ENCODE results near the gene NR1D1.

The NR1D1 gene

GRCh38 chr17:40089077-40089895 is 11.1 kb downstream of the NR1D1 start:
- H3K27me3 ChIP-seq (replicated peaks; ENCODE audit: insufficient read depth, low read length), result no peaks in the 10 kb centered on the region
- H3K4me1 ChIP-seq (ENCODE audit: low read length), result no peaks in the 10 kb centered on the region
- no peak overlapping the region for H3K4me3 ChIP-seq (ENCODE audit: low read length)
- no peak overlapping the region for H3K27ac ChIP-seq (ENCODE audit: low read length)
- no peak overlapping the region for H3K4me2 ChIP-seq (ENCODE audit: low read depth, low read length)
- H3K9me2 ChIP-seq (replicated peaks; ENCODE audit: insufficient read depth, low read length), result no peaks in the 10 kb centered on the region
- H3K9ac ChIP-seq (ENCODE audit: low read length), result no peak overlapping the region
- H3K9me3 ChIP-seq (replicated peaks; ENCODE audit: insufficient read depth, low read length), result no peaks in the 10 kb centered on the region
- H4K20me1 ChIP-seq (ENCODE audit: insufficient read depth, low read length), result no peaks in the 10 kb centered on the region
- H3F3A ChIP-seq (ENCODE audit: insufficient read depth, low read length), result no peaks in the 10 kb centered on the region
- H3K36me3 ChIP-seq (replicated peaks; ENCODE audit: insufficient read depth, low read length), result no peaks in the 10 kb centered on the region
- H2AFZ ChIP-seq (ENCODE audit: low read length), result no peak overlapping the region
- DNase-seq, result no peak
- TF ChIP-seq CTCF (IDR thresholded peaks at IDR 0.05; ENCODE audit: low read length), result no peak
- no peak for TF ChIP-seq EZH2phosphoT487 (IDR thresholded peaks at IDR 0.05; ENCODE audit: low read length)
- TF ChIP-seq EZH2 (optimal IDR thresholded peaks at IDR 0.05; ENCODE audit: low read depth, low read length), result no peak
- H3K79me2 ChIP-seq (ENCODE audit: low read length), result no peaks in the 10 kb centered on the region

DNA sequence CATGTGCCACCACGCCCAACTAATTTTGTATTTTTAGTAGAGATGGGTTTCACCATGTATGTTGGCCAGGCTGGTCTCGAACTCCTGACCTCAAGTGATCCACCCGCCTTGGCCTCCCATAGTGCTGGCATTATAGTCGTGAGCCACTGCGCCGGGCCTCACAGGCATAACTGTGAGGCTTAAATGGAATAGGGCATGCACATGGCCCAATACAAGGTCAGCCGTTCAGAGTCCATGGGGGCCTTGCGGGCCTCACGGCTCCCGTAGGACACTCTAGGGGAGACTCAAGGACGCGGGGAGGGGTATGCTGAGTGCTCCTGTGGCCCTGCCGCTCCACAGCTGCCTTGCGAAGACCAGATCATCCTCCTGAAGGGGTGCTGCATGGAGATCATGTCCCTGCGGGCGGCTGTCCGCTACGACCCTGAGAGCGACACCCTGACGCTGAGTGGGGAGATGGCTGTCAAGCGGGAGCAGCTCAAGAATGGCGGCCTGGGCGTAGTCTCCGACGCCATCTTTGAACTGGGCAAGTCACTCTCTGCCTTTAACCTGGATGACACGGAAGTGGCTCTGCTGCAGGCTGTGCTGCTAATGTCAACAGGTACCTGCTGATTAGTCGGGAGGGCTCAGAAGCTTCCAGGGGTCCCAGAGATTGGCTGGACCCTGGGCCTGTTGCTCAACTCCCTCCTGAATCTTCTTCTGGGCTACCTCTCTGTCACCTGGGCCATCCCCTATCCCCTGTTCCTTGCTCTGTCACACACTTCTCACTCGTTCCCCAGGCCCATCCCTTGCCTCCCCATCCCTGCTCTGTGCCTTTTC is 12.3 kb downstream of the NR1D1 start:
- Histone ChIP-seq H3F3A (ENCODE audit: insufficient read depth, low read length) (no peaks in the 10 kb centered on the region), H3K9me2 (replicated peaks; ENCODE audit: insufficient read depth, low read length) (no peaks in the 10 kb centered on the region), H3K4me2 (ENCODE audit: low read depth, low read length) (no peak overlapping the region), H3K36me3 (replicated peaks; ENCODE audit: insufficient read depth, low read length) (no peaks in the 10 kb centered on the region), H3K4me1 (ENCODE audit: low read length) (no peaks in the 10 kb centered on the region), H2AFZ (ENCODE audit: low read length) (no peak overlapping the region), H3K27me3 (replicated peaks; ENCODE audit: insufficient read depth, low read length) (no peaks in the 10 kb centered on the region), H3K4me3 (ENCODE audit: low read length) (no peak overlapping the region), H3K27ac (ENCODE audit: low read length) (no peak overlapping the region), H3K79me2 (ENCODE audit: low read length) (no peaks in the 10 kb centered on the region), H3K9ac (ENCODE audit: low read length) (no peak overlapping the region), H4K20me1 (ENCODE audit: insufficient read depth, low read length) (no peaks in the 10 kb centered on the region), H3K9me3 (replicated peaks; ENCODE audit: insufficient read depth, low read length) (no peaks in the 10 kb centered on the region)
- TF ChIP-seq CTCF (IDR thresholded peaks at IDR 0.05; ENCODE audit: low read length) (no peak), EZH2 (optimal IDR thresholded peaks at IDR 0.05; ENCODE audit: low read depth, low read length) (no peak), EZH2phosphoT487 (IDR thresholded peaks at IDR 0.05; ENCODE audit: low read length) (no peak)
- no peak for DNase-seq

DNA sequence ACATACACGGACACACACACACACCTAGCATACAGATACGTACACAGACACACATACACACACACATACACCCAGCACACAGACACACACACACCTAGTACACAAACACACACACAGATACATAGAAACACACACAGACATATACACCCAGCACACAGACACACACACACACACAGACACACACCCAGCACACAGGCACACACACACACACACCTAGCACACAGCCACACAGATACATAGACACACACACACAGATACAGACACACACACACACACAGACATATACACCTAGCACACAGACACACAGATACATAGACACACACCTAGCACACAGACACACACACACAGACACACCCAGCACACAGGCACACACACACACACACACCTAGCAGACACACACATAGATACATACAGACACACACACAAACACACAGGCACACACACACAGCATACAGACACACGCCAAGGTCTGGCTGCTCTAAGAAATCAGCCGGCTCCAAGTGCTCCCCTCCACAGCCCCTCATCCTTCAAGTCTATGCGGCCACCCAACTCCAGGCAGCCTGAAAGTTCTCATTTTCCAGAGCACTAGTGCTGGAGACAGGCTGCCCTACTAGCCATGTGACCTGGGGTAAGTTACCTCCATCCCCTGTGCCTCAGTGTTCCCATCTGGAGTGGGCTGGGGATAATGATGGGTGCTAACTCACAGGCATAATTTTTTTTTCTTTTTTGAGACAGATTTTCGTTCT is 13.2 kb downstream of the NR1D1 start:
- Histone ChIP-seq H2AFZ (ENCODE audit: low read length) (no peak overlapping the region), H3K79me2 (ENCODE audit: low read length) (no peaks in the 10 kb centered on the region), H3K9me3 (replicated peaks; ENCODE audit: insufficient read depth, low read length) (no peaks in the 10 kb centered on the region), H3K27ac (ENCODE audit: low read length) (no peak overlapping the region), H3K9ac (ENCODE audit: low read length) (no peak overlapping the region), H3K4me1 (ENCODE audit: low read length) (no peaks in the 10 kb centered on the region), H3K4me3 (ENCODE audit: low read length) (no peak overlapping the region), H3K27me3 (replicated peaks; ENCODE audit: insufficient read depth, low read length) (no peaks in the 10 kb centered on the region), H3F3A (ENCODE audit: insufficient read depth, low read length) (no peaks in the 10 kb centered on the region), H3K36me3 (replicated peaks; ENCODE audit: insufficient read depth, low read length) (no peaks in the 10 kb centered on the region), H3K9me2 (replicated peaks; ENCODE audit: insufficient read depth, low read length) (no peaks in the 10 kb centered on the region), H4K20me1 (ENCODE audit: insufficient read depth, low read length) (no peaks in the 10 kb centered on the region), H3K4me2 (ENCODE audit: low read depth, low read length) (no peak overlapping the region)
- DNase-seq, result no peak
- TF ChIP-seq EZH2phosphoT487 (IDR thresholded peaks at IDR 0.05; ENCODE audit: low read length), result no peak
- no peak for TF ChIP-seq CTCF (IDR thresholded peaks at IDR 0.05; ENCODE audit: low read length)
- TF ChIP-seq EZH2 (optimal IDR thresholded peaks at IDR 0.05; ENCODE audit: low read depth, low read length), result no peak

Measured in MM.1S (cell line).